ENCODE data around the gene GSDME. TPM values are rescaled to one million over a fixed set of nuclear protein-coding genes. Genes with fewer than 3 reads are reported as not detected.

The GSDME gene
- polyA plus RNA-seq, 1 of the 3 experiments (the other 2 are of a cell fraction): 109 TPM

DNA sequence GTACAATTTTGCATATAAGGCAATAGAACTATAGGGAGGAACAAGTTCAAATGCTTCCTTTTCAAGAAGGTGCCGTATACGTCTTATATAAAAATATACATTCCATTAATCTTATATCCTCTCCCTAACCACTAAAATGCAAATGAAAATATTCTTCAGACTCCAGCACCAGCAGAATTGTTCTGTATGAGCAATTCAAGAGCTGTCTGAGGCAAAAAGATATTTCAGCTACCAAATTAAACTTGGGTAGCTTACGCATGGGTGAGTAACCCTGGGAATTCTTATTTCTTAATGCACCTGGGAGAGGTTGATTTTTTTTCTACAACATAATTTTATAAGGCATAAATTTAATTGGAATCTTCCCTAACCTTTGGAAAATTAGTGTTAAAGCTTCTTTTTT is 42.2 kb upstream of the GSDME start:
- DNase-seq: no peak
- Histone ChIP-seq H3K9ac (no peak overlapping the region), H3K79me2 (ENCODE audit: insufficient read depth) (no peaks in the 10 kb centered on the region), H3K27ac (ENCODE audit: low read depth in 2 of 2, low read length in 1 of 2) (no peak overlapping the region), H2AFZ (ENCODE audit: low read depth) (no peak overlapping the region), H3K4me2 (no peak overlapping the region), H4K20me1 (ENCODE audit: insufficient read depth) (no peaks in the 10 kb centered on the region), H3K4me3 (ENCODE audit: low read depth in 2 of 2, low read length in 1 of 2) (no peak overlapping the region), H3K27me3 (ENCODE audit: insufficient read depth) (no peaks in the 10 kb centered on the region), H3K9me3 (no peaks in the 10 kb centered on the region), H3K9me2 (no peaks in the 10 kb centered on the region), H3K4me1 (ENCODE audit: control insufficient read depth in 1 of 2, insufficient read depth in 2 of 2, low read depth in 1 of 2, low read length in 1 of 2) (no peaks in the 10 kb centered on the region), H3F3A (replicated peaks; ENCODE audit: insufficient read depth) (peaks cover 4% of the 10 kb centered on the region), H3K36me3 (replicated peaks in 1 of 2; ENCODE audit: control insufficient read depth in 1 of 2, insufficient read depth in 2 of 2, low read length in 1 of 2) (peaks cover 60 to 65% of the 10 kb centered on the region in 2 experiments)
- TF ChIP-seq, protein P1, sequence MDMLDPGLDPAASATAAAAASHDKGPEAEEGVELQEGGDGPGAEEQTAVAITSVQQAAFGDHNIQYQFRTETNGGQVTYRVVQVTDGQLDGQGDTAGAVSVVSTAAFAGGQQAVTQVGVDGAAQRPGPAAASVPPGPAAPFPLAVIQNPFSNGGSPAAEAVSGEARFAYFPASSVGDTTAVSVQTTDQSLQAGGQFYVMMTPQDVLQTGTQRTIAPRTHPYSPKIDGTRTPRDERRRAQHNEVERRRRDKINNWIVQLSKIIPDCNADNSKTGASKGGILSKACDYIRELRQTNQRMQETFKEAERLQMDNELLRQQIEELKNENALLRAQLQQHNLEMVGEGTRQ (IDR thresholded peaks at IDR 0.05; ENCODE audit: borderline replicate concordance, low read depth, low read length): no peak
- TF ChIP-seq NFIC (IDR thresholded peaks at IDR 0.05; ENCODE audit: borderline replicate concordance) (no peak), RAD21 (IDR thresholded peaks at IDR 0.05; ENCODE audit: low read length) (no peak), FOXJ3 (CRISPR knock-in tag; IDR thresholded peaks at IDR 0.05) (no peak), POLR2AphosphoS5 (IDR thresholded peaks at IDR 0.05; ENCODE audit: low read depth, low read length) (no peak), MXI1 (IDR thresholded peaks at IDR 0.05; ENCODE audit: low read depth, low read length) (no peak), EP300 (IDR thresholded peaks at IDR 0.05; ENCODE audit: borderline replicate concordance in 1 of 2, low read depth in 1 of 2, low read length in 1 of 2) (no peak), EZH2phosphoT487 (IDR thresholded peaks at IDR 0.05; ENCODE audit: borderline replicate concordance, low read depth) (no peak), SMC3 (IDR thresholded peaks at IDR 0.05; ENCODE audit: low read depth, low read length) (no peak), TAF1 (IDR thresholded peaks at IDR 0.05; ENCODE audit: borderline replicate concordance, low read depth, low read length) (no peak), RXRA (IDR thresholded peaks at IDR 0.05; ENCODE audit: borderline replicate concordance, low read depth) (no peak), TCF12 (IDR thresholded peaks at IDR 0.05) (no peak), GATA2 (CRISPR knock-in tag; IDR thresholded peaks at IDR 0.05) (no peak), RCOR1 (IDR thresholded peaks at IDR 0.05; ENCODE audit: low read length) (no peak), NRF1 (IDR thresholded peaks at IDR 0.05; ENCODE audit: low read depth, low read length) (no peak), CHD2 (IDR thresholded peaks at IDR 0.05; ENCODE audit: low read length, partially characterized antibody) (no peak), YY1 (IDR thresholded peaks at IDR 0.05; ENCODE audit: low read depth) (no peak)
- TF ChIP-seq, protein P2, sequence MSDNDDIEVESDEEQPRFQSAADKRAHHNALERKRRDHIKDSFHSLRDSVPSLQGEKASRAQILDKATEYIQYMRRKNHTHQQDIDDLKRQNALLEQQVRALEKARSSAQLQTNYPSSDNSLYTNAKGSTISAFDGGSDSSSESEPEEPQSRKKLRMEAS (IDR thresholded peaks at IDR 0.05; ENCODE audit: low read depth): no peak
- TF ChIP-seq, protein P3, sequence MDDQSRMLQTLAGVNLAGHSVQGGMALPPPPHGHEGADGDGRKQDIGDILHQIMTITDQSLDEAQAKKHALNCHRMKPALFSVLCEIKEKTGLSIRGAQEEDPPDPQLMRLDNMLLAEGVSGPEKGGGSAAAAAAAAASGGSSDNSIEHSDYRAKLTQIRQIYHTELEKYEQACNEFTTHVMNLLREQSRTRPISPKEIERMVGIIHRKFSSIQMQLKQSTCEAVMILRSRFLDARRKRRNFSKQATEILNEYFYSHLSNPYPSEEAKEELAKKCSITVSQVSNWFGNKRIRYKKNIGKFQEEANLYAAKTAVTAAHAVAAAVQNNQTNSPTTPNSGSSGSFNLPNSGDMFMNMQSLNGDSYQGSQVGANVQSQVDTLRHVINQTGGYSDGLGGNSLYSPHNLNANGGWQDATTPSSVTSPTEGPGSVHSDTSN (IDR thresholded peaks at IDR 0.05): no peak
- TF ChIP-seq, protein P4, sequence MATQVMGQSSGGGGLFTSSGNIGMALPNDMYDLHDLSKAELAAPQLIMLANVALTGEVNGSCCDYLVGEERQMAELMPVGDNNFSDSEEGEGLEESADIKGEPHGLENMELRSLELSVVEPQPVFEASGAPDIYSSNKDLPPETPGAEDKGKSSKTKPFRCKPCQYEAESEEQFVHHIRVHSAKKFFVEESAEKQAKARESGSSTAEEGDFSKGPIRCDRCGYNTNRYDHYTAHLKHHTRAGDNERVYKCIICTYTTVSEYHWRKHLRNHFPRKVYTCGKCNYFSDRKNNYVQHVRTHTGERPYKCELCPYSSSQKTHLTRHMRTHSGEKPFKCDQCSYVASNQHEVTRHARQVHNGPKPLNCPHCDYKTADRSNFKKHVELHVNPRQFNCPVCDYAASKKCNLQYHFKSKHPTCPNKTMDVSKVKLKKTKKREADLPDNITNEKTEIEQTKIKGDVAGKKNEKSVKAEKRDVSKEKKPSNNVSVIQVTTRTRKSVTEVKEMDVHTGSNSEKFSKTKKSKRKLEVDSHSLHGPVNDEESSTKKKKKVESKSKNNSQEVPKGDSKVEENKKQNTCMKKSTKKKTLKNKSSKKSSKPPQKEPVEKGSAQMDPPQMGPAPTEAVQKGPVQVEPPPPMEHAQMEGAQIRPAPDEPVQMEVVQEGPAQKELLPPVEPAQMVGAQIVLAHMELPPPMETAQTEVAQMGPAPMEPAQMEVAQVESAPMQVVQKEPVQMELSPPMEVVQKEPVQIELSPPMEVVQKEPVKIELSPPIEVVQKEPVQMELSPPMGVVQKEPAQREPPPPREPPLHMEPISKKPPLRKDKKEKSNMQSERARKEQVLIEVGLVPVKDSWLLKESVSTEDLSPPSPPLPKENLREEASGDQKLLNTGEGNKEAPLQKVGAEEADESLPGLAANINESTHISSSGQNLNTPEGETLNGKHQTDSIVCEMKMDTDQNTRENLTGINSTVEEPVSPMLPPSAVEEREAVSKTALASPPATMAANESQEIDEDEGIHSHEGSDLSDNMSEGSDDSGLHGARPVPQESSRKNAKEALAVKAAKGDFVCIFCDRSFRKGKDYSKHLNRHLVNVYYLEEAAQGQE (IDR thresholded peaks at IDR 0.05; ENCODE audit: low read depth, low read length): no peak
- CTCF ChIA-PET: interaction anchor here (1.4 to 6.0 kb wide), 4 partner anchors 13 to 299 kb away, joined by 3 to 70 read pairs (median 6); no protein-coding TSS in a partner anchor
- POLR2A ChIA-PET: no interaction called here
- WGBS (ENCODE audit: low lambda C conversion rate): 95% methylated on average over 3 of the region's 3 CpGs
